ENCODE measurements around the gene FOXL2.

- TF ChIP-seq, protein P1, sequence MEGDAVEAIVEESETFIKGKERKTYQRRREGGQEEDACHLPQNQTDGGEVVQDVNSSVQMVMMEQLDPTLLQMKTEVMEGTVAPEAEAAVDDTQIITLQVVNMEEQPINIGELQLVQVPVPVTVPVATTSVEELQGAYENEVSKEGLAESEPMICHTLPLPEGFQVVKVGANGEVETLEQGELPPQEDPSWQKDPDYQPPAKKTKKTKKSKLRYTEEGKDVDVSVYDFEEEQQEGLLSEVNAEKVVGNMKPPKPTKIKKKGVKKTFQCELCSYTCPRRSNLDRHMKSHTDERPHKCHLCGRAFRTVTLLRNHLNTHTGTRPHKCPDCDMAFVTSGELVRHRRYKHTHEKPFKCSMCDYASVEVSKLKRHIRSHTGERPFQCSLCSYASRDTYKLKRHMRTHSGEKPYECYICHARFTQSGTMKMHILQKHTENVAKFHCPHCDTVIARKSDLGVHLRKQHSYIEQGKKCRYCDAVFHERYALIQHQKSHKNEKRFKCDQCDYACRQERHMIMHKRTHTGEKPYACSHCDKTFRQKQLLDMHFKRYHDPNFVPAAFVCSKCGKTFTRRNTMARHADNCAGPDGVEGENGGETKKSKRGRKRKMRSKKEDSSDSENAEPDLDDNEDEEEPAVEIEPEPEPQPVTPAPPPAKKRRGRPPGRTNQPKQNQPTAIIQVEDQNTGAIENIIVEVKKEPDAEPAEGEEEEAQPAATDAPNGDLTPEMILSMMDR (conservative IDR thresholded peaks at IDR 0.05) = no peak
- no peak for TF ChIP-seq EZH2 (IDR thresholded peaks at IDR 0.05; ENCODE audit: low read depth)
These were observed 37.9 kb upstream of the FOXL2 start for GRCh38 chr3:138984816-138985215.

Measured in PC-9 (cell line).